Mesendoderm (in vitro differentiated cells): Measurements from ENCODE around the gene DUSP16.

Experiments used
- DNase-seq: peaks from one replicate; pipeline ENCODE4 v3.0.0; 2013
- H2AK5ac ChIP-seq: 2 replicates; pipeline ENCODE4 v1.6.1; 2013; ENCODE audit warnings: low read length, inconsistent platforms
- H2BK120ac ChIP-seq: 2 replicates; pipeline ENCODE4 v1.6.1; 2013; ENCODE audit warnings: low read depth, mild to moderate bottlenecking, low read length, moderate library complexity, mixed read lengths
- H2BK15ac ChIP-seq: replicated peaks from 2 replicates; pipeline ENCODE4 v1.6.1; 2013; ENCODE audit warnings: low read depth, mild to moderate bottlenecking, moderate library complexity
- H2BK5ac ChIP-seq: 2 replicates; pipeline ENCODE4 v1.6.1; 2013; ENCODE audit warnings: low read length, inconsistent platforms
- H3K18ac ChIP-seq: 2 replicates; pipeline ENCODE4 v1.6.1; 2013; ENCODE audit warnings: mild to moderate bottlenecking, low read length, mixed read lengths
- H3K23ac ChIP-seq: one replicate; pipeline ENCODE4 v1.6.1; 2013; ENCODE audit warnings: low read length
- H3K27ac ChIP-seq: 2 replicates; pipeline ENCODE4 v1.5.1; 2013; ENCODE audit warnings: low read depth, mild to moderate bottlenecking, inconsistent platforms, low read length, moderate library complexity
- H3K27me3 ChIP-seq: 2 replicates; pipeline ENCODE4 v1.6.1; 2013; ENCODE audit warnings: low read length, control low read depth, mild to moderate bottlenecking, inconsistent platforms; ENCODE audit not compliant: insufficient read depth, poor library complexity
- H3K36me3 ChIP-seq: 2 replicates; pipeline ENCODE4 v1.6.1; 2013; ENCODE audit warnings: low read length, inconsistent platforms; ENCODE audit not compliant: control insufficient read depth, insufficient read depth
- H3K4ac ChIP-seq: one replicate; pipeline ENCODE4 v1.6.1; 2013; ENCODE audit warnings: low read depth, mild to moderate bottlenecking, low read length, moderate library complexity
- H3K4me1 ChIP-seq: 2 replicates; pipeline ENCODE4 v1.6.1; 2013; ENCODE audit warnings: low read depth, low read length, inconsistent platforms; ENCODE audit not compliant: control insufficient read depth
- H3K4me2 ChIP-seq: 2 replicates; pipeline ENCODE4 v1.6.1; 2013; ENCODE audit warnings: low read length
- H3K4me3 ChIP-seq: 2 replicates; pipeline ENCODE4 v1.5.1; 2013; ENCODE audit warnings: mild to moderate bottlenecking, low read length
- H3K56ac ChIP-seq: one replicate; pipeline ENCODE4 v1.6.1; 2013; ENCODE audit warnings: low read length
- H3K79me1 ChIP-seq: 2 replicates; pipeline ENCODE4 v1.6.1; 2013; ENCODE audit warnings: low read length, inconsistent platforms
- H3K79me2 ChIP-seq: 2 replicates; pipeline ENCODE4 v1.6.1; 2013; ENCODE audit warnings: mild to moderate bottlenecking, low read length; ENCODE audit not compliant: control insufficient read depth, insufficient read depth
- H3K9ac ChIP-seq: 2 replicates; pipeline ENCODE4 v1.6.1; 2013; ENCODE audit warnings: low read length, inconsistent platforms
- H4K5ac ChIP-seq: one replicate; pipeline ENCODE4 v1.6.1; 2013; ENCODE audit warnings: low read length
- H4K8ac ChIP-seq: one replicate; pipeline ENCODE4 v1.6.1; 2013; ENCODE audit warnings: low read depth, mild to moderate bottlenecking, control low read depth, low read length, moderate library complexity
- WGBS: extraction: QIAGEN DNeasy Blood & Tissue Kit; methylation state at CpG from one replicate; pipeline ENCODE4 v1.1.7; 2013; ENCODE audit warnings: low lambda C conversion rate, missing lambda C conversion rate; ENCODE audit not compliant: insufficient coverage; ENCODE audit errors: extremely low coverage; 5-methylcytosine and 5-hydroxymethylcytosine counted together

The DUSP16 gene

DNA sequence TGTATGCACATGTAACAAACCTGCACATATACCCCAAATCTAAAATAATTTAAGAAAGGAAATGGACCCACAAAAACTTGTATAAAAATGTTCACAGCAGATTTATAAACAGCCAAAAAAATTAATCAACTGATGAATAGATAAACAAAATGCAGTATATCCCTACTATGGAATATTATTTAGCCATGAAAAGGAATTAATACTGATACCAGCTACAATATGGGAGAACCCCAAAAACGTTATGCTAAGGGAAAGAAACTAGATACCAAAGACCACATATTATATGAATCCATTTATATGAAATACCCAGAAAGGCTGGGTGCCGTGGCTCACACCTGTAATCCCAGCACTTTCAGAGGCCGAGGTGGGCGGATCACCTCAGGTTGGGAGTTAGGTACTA, 20.9 kb downstream of the DUSP16 start:
- Histone ChIP-seq H3K23ac (no peak overlapping the region), H2AK5ac (no peak overlapping the region), H3K36me3 (no peaks in the 10 kb centered on the region), H3K4me3 (no peak overlapping the region), H3K18ac (no peak overlapping the region), H3K27ac (no peak overlapping the region), H3K9ac (no peak overlapping the region), H3K4ac (no peak overlapping the region), H3K4me2 (no peak overlapping the region), H3K79me2 (peaks cover 2% of the 10 kb centered on the region), H4K8ac (no peak overlapping the region), H4K5ac (no peak overlapping the region), H2BK120ac (no peak overlapping the region), H3K56ac (no peak overlapping the region), H3K27me3 (no peaks in the 10 kb centered on the region), H3K4me1 (no peaks in the 10 kb centered on the region), H3K79me1 (peaks cover 2% of the 10 kb centered on the region), H2BK15ac (no peak overlapping the region), H2BK5ac (no peak overlapping the region)
- no peak for DNase-seq
- no CpG with 5 or more reads among the region's 4 CpGs for WGBS

DNA sequence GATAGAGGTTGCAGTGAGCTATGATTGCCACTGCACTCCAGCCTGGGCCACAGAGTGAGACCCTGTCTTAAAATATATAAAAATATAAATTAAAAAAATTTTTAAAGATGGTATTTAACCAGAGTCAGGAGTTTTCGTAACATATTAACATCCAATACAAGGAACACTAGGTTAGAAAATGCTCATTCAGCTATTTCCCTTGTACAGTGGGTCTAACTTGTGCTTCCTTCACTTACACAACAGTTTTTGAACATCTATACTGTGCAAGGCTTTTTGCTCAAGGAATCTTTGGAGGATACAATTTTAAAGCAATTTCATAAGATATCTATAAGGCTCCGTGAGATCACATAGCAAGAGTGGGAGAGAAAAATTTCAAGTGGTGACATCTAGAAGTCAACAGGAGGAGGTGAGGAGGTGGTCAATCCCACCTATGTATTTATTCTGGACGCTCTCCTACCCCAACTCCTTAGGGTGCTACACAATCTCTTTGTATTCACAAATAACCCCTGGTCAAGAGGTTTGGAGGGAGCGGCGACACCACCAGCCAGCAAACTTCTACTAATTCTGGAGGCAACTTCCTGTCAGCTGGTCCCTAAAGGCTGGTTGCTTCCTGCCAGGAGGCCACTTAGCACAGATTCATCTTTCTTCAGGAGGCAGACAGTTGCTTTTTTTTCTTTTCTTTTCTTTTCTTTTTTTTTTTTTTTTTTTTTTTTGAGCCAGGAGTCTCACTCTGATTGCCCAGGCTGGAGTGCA, 22.2 kb downstream of the DUSP16 start:
- no peak overlapping the region for H2BK15ac ChIP-seq
- H2BK120ac ChIP-seq: no peak overlapping the region
- no peak overlapping the region for H2BK5ac ChIP-seq
- no peak overlapping the region for H3K4me2 ChIP-seq
- no peak overlapping the region for H4K5ac ChIP-seq
- H3K4me3 ChIP-seq: no peak overlapping the region
- no peaks in the 10 kb centered on the region for H3K27me3 ChIP-seq
- no CpG with 5 or more reads among the region's 5 CpGs for WGBS
- H3K36me3 ChIP-seq: no peaks in the 10 kb centered on the region
- no peak overlapping the region for H3K27ac ChIP-seq
- no peak overlapping the region for H3K23ac ChIP-seq
- no peaks in the 10 kb centered on the region for H3K79me2 ChIP-seq
- DNase-seq: no peak
- no peak overlapping the region for H3K18ac ChIP-seq
- no peak overlapping the region for H3K56ac ChIP-seq
- H3K4ac ChIP-seq: no peak overlapping the region
- no peaks in the 10 kb centered on the region for H3K79me1 ChIP-seq
- H4K8ac ChIP-seq: no peak overlapping the region
- no peak overlapping the region for H2AK5ac ChIP-seq
- H3K4me1 ChIP-seq: no peaks in the 10 kb centered on the region
- H3K9ac ChIP-seq: no peak overlapping the region

DNA sequence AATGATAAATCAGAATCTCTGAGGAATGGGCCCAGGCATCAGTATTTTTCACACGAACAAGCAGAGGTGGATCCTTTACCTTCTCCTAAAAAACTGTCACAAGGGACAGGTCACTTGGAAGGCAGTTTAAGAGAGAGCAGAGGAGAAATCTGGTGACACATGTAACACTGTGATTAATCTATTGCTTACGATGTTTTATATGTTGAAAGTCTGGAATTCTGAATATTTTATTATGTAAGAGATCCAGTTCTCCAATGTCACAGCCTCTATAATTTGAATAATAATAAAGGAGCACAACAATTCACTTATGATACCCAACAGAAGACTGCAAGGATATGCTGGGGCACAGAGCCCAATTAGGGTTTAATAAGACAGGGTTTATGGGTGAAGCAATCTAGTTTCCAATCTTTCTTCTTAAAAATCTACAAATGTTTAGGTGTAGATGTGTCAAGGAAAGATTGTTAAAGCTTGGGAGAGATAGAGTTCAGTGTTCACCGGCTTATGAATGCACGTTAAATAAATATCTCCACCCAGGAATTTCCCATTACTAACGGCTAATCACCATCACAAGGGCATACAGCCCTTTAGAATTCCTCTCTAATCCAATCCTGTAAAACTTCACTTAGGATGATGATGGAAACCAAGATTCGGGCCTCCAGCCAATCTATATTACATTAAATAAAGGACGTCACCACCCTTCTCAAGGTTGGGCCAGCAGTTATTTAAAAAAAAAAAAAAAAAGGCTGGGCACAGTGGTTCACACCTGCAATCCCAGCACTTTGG, 23.4 kb downstream of the DUSP16 start:
- no peaks in the 10 kb centered on the region for H3K79me1 ChIP-seq
- no peak overlapping the region for H3K4ac ChIP-seq
- WGBS: no CpG with 5 or more reads among the region's 7 CpGs
- H3K23ac ChIP-seq: no peak overlapping the region
- H3K4me2 ChIP-seq: no peak overlapping the region
- H3K27me3 ChIP-seq: no peaks in the 10 kb centered on the region
- no peaks in the 10 kb centered on the region for H3K4me1 ChIP-seq
- H3K56ac ChIP-seq: no peak overlapping the region
- H3K9ac ChIP-seq: no peak overlapping the region
- H2BK120ac ChIP-seq: no peak overlapping the region
- H3K27ac ChIP-seq: no peak overlapping the region
- H3K36me3 ChIP-seq: no peaks in the 10 kb centered on the region
- H2AK5ac ChIP-seq: no peak overlapping the region
- H2BK15ac ChIP-seq: no peak overlapping the region
- H4K8ac ChIP-seq: no peak overlapping the region
- H3K18ac ChIP-seq: no peak overlapping the region
- no peak overlapping the region for H4K5ac ChIP-seq
- H2BK5ac ChIP-seq: no peak overlapping the region
- H3K79me2 ChIP-seq: no peaks in the 10 kb centered on the region
- DNase-seq: no peak
- no peak overlapping the region for H3K4me3 ChIP-seq

DNA sequence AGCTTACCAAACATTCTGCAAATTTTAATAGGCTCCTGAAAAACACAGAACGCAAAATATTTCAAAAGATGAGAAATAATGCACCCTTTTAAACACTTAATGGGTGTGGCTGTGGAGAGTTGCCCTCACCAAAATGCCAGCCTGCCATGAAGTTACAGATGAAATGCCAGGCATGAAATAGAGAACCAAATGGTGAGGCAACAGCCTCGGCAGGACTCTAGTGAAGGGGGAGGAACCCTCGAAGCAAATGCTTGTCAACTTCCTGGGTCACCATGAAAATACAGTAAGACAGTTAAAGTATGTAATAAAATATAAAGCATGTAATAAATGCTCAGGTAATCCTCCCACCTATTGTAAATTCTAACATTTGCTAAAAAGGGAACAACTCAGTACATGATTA, 24.1 kb downstream of the DUSP16 start:
- H3K79me2 ChIP-seq: no peaks in the 10 kb centered on the region
- H4K5ac ChIP-seq: no peak overlapping the region
- H3K27me3 ChIP-seq: no peaks in the 10 kb centered on the region
- H2AK5ac ChIP-seq: no peak overlapping the region
- H3K23ac ChIP-seq: no peak overlapping the region
- no peaks in the 10 kb centered on the region for H3K4me1 ChIP-seq
- no peak for DNase-seq
- H2BK5ac ChIP-seq: no peak overlapping the region
- no CpG with 5 or more reads among the region's 3 CpGs for WGBS
- no peak overlapping the region for H3K4me3 ChIP-seq
- H3K27ac ChIP-seq: no peak overlapping the region
- no peak overlapping the region for H3K4ac ChIP-seq
- no peak overlapping the region for H4K8ac ChIP-seq
- H3K36me3 ChIP-seq: no peaks in the 10 kb centered on the region
- H3K9ac ChIP-seq: no peak overlapping the region
- H3K79me1 ChIP-seq: no peaks in the 10 kb centered on the region
- no peak overlapping the region for H3K18ac ChIP-seq
- H3K4me2 ChIP-seq: no peak overlapping the region
- H2BK120ac ChIP-seq: no peak overlapping the region
- H2BK15ac ChIP-seq: no peak overlapping the region
- no peak overlapping the region for H3K56ac ChIP-seq

DNA sequence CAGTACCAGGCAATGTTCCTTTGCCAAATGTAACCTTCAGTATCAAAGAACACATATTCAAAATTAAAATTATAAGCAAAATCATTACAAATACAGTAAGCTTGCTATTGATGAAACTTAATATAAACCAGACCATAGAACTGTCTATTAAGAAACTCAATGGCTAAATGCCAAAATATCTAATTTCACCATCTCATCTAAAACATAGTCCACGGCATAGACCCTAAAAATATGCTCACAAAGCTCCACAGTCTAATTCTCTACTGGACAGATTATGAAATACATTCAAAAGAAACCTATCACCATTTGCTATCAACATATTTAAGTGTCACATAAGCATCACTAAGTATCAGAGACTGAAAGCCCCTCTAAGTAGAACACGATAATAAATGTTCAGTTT, 25.2 kb downstream of the DUSP16 start:
- no peak overlapping the region for H3K4me3 ChIP-seq
- no peak overlapping the region for H3K56ac ChIP-seq
- H3K4me2 ChIP-seq: no peak overlapping the region
- no peak overlapping the region for H3K18ac ChIP-seq
- H2BK5ac ChIP-seq: no peak overlapping the region
- no peak overlapping the region for H2BK120ac ChIP-seq
- H4K8ac ChIP-seq: no peak overlapping the region
- no peak overlapping the region for H3K9ac ChIP-seq
- no peak overlapping the region for H3K27ac ChIP-seq
- H2AK5ac ChIP-seq: no peak overlapping the region
- no peak overlapping the region for H3K4ac ChIP-seq
- H4K5ac ChIP-seq: no peak overlapping the region
- no peaks in the 10 kb centered on the region for H3K4me1 ChIP-seq
- H3K23ac ChIP-seq: no peak overlapping the region
- WGBS: no CpG with 5 or more reads among the region's 2 CpGs
- H3K36me3 ChIP-seq: no peaks in the 10 kb centered on the region
- no peaks in the 10 kb centered on the region for H3K79me2 ChIP-seq
- no peaks in the 10 kb centered on the region for H3K79me1 ChIP-seq
- no peak overlapping the region for H2BK15ac ChIP-seq
- no peak for DNase-seq
- no peaks in the 10 kb centered on the region for H3K27me3 ChIP-seq
